Measurements from ENCODE around the gene CCL18.
"Not testable (repeated sequence)": the region's sequence is repeated elsewhere in the genome, so short reads cannot be mapped to it uniquely, and the experiment has no call there.

The CCL18 gene

GRCh38 chr17:36071751-36072150 lies 7.7 kb downstream of the CCL18 start:
- no peak for DNase-seq (ENCODE audit: low spot score)

GRCh38 chr17:36072431-36073121 lies 8.5 kb downstream of the CCL18 start:
- peak; percentile 29 for DNase-seq (ENCODE audit: low spot score)

DNA sequence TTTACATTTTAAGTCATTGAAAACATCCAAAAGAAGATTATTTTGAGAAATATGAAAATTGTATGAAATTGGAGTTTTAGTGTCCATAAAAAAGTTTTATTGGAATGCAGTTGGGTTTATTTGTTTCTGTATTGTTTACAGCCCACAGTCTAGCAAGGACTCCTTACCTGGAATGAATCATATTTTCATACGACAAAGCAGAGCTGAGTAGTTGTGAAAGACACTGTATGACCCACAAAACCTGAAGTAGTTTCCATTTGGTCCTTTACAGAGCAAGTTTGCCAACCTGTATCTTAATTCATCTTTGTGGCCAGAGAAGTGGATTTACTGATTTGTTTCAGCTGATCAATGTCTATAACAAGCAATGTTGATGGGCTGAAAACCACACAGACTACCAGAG lies 10.3 kb downstream of the CCL18 start:
- DNase-seq (ENCODE audit: low spot score), result no peak

DNA sequence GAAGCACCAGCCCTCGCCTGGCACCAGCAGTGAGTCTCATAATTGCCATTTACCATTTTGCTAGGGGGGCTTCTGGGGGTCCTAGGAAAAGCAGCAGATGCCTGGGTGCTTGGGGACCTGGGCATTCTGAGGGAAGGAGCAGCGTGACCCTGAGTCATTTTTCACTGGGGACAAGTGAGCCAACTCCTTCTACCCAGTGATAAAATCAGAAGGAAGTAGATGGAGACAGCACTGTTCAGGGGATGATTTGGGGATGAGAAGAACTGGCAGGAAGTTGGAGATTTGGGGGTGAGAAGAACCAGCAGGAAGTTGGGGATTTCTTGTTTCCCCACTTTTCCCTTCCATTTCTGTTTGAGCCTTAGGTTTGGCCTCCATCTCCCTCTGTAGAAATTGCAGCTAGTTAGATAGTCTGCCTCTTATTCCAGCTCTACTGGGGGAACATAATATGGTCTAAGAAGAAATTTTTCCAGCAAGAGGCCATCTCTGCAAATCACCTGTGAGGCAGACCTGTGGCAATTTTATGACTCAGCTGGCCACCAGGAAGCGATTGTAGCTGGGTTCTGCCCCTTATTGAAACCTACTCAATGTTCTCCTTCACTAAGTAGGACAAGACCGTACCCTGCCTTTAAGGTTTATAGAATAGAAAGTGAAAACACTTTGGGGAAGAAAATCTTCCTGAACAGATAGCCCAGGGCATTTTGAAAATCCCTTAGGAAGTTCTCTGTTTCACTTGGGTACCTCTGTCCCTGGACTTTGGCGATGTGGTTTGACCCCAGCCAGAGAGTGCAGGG lies 17.8 kb downstream of the CCL18 start:
- DNase-seq (ENCODE audit: low spot score), result not testable (repeated sequence)

DNA sequence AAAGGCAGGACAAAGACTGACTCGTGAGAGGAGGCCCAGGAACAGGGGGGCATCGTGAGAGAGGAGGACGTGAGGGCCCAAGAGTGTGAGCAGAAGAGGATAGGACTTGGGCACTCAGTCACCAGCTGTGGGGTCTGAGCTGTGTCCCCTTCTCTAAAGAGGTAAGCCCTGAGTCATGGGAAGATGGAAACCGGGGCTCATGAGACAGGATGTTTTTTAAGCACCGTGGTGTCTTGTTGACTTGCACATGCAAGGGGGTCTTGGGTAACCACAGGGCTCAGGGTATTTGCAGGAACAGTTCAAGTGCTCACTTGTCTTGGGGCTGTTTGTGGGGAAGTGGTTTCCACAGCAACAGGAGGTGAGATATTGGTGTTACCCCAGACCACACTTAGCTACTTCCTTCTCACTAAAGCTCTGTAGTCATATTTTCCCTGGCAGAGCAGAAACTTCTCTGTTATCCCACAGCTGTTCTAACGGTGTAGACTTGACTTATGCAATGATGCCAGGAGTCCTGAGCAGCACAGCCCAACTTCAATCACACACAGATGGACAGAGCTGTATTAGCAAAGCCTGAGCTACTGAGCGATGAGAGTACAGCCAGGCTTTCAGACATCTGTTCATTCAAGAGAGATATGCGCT lies 18.5 kb downstream of the CCL18 start:
- not testable (repeated sequence) for DNase-seq (ENCODE audit: low spot score)

GRCh38 chr17:36083691-36084090 lies 19.6 kb downstream of the CCL18 start:
- DNase-seq (ENCODE audit: low spot score), result not testable (repeated sequence)

GRCh38 chr17:36085765-36086164 lies 21.7 kb downstream of the CCL18 start:
- no peak for DNase-seq (ENCODE audit: low spot score)

DNA sequence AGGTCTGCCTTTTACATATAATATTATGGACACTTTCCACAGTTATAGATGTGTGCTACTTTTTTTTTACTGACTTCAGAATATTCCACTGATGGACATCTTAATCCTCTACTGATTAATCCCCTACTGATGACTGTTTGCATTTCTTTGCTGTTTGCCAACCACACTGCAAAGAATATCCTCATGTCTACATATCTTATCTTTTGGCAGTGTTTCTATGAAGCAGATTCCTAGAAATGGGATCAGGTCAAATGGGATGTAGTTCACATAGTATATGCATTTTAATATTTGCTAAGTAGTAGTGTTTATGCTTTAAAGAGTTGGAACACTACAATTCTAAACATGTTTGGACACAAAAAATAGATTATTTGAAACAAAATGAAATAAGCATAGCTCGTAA lies 22.7 kb downstream of the CCL18 start:
- DNase-seq (ENCODE audit: low spot score), result no peak

DNA sequence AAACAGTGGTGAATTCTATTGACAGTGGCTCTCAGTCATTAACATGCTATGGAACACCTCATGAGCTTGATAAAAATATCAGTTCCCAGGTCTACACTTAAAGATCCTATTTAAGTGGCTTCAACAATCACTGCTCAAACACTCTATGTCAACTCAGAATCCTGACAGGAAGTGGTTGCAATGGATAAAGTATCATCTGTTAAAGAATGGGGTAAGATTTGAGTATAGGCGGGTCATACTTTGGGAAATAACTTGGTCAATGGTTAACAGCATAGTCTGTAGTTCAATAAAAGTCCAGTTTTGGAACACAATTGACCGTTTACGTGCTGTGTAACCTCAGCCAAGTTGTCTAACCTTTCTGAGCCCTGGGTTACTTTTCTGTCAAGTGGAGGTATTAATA lies 23.4 kb downstream of the CCL18 start:
- not testable (repeated sequence) for DNase-seq (ENCODE audit: low spot score)

DNA sequence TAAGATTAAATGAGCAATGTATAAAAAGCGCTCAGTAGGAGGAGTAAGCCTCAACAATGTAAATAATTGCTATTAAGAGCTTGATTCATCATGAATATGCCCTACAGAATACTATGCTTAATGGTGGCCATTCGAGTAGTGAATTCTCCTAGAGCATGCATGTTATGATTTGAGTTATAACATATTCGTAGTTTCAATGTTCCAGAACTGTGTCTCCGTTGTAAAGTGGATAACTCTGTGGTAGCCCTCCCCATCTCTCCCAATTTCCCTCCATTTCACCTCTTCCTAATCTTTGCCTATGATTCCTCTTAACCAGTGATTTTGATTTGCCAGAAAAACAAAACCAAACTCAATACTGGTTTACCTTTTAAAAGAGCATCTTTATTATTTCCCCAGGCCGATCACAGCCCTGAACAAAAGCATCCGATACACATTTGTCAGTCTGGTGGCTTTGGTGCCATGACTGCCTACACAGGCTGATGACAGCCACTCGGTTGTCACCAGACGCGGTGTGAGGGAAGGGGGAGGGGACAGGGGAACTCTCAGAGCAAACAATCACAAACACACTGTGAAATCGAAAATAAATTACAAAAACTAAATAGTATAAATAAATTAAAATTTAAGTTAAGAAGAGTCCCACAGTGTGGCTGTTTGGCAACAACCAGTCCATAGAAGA lies 24.0 kb downstream of the CCL18 start:
- DNase-seq (ENCODE audit: low spot score), result not testable (repeated sequence)

- no peak for DNase-seq (ENCODE audit: low spot score)
These were observed 24.7 kb downstream of the CCL18 start for GRCh38 chr17:36088670-36089338.

GRCh38 chr17:36089339-36089865 lies 25.3 kb downstream of the CCL18 start:
- no peak for DNase-seq (ENCODE audit: low spot score)

DNA sequence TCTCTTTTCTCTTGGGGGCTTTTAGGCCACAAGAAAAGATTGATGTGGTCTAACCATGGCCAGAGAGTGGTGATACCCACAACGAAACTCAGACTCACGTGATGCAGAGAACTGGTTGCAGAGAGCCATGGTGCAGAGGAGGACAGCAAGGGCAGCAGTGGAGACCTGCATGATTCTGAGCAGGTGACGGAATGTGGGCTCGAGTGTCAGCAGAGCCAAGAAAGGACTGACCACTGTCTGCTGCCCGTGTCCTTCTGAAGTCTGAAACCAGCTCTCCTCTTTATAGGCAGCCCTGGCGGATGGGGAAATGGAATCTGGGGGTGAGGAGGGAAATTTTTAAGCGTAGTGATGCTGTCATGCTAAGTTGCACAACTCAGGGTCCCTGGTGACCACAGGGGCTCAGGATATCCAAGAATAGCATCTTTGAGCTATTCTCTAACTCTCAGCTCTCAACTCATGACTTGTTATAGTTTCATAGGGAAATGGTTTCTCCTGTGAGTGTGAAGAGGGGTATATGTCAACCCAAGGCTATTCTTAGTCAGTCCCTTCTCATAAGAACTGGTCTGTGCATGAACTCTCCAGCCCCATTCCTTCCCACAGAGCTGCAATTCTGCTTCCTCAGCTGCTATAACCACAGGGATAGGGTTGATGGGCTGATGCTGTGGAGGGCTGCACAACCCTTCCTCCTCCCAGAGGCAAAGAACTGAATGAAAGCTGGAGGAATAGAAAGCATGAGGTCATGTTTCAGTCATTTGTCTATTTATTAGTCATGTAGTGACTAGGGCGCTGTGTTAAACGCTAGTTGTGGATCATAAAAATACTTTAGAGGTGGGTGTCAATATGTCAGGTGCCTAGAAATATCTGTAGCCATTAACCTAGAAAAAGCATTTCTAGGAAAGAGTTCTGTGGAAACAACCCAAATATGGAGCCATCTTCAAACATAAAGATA lies 26.1 kb downstream of the CCL18 start, which contains the start of gene CCL3:
Gene CCL3 (minus strand): TSS at position 256 of the 949 bp plus-strand sequence. CDS start 85 bp downstream, at position 171.
- no peak for DNase-seq (ENCODE audit: low spot score)

DNA sequence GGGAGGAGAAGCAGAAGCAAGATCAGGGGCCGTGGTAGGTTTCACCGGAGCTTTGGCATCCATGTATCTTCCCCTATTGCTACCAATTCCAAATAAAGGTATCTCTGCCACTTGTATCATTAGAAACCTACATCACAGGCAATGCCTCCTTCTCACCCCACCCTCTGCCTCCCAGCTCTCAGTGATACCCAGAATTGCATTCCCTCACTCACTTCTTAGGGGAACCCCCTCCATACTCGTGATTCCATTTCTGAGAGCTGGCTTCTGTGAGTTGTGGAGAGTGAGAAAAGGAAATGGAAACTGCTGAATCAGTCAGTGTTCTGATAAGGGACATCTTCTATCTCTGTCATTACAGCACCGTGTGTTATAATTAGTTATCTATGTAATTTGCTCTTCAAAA lies 28.2 kb downstream of the CCL18 start:
- no peak for DNase-seq (ENCODE audit: low spot score)

GRCh38 chr17:36092715-36093114 lies 28.6 kb downstream of the CCL18 start:
- not testable (repeated sequence) for DNase-seq (ENCODE audit: low spot score)

- no peak for DNase-seq (ENCODE audit: low spot score)
These were observed 30.2 kb downstream of the CCL18 start for GRCh38 chr17:36094232-36094631.

- DNase-seq (ENCODE audit: low spot score), result no peak
These were observed 30.7 kb downstream of the CCL18 start for GRCh38 chr17:36094746-36095145.

DNA sequence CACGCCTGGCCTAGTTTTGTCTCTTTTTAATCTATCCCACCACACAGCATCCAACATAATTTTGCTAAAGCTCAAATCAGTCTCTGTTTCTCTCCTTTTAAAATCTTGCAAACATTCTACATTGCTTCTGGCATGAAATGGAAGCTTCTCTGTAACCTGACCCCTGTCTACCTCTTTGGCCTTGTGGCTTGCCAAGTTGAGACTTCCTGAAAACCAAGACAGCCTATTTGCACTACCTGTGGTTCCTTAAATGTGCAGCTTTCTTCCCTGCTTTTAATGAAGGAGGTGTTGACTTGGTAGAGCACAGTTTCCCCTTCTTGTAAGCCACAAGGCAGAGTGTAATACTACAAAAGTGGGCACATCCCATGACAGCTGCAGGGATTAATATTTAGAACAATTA lies 31.9 kb downstream of the CCL18 start:
- DNase-seq (ENCODE audit: low spot score), result no peak

- not testable (repeated sequence) for DNase-seq (ENCODE audit: low spot score)
These were observed 34.9 kb downstream of the CCL18 start for GRCh38 chr17:36099004-36099403.

DNA sequence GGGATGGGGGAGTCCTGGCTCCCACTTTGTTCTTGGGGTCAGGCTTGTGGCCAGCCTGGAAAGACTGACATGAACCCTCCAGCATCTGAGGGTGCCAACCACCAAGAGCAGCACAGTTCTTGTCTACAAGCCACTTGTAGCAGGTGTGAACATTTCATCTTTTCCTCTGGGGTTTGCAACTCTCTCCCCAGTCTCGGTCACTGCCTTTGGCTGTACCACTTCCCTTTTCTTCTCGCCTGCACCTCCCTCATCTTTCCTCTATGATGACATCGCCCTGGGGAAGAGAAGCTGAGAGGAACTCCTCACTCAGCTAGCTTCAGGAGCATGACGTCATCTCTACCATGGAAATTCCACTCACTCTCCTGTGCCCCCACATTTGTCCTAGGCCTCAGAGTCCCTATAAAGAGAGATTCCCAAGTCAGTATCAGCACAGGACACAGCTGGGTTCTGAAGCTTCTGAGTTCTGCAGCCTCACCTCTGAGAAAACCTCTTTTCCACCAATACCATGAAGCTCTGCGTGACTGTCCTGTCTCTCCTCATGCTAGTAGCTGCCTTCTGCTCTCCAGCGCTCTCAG lies 39.4 kb downstream of the CCL18 start, which contains the start of gene CCL4:
Gene CCL4 (plus strand): TSS at position 427 of the 575 bp plus-strand sequence. CDS start 79 bp downstream, at position 506.
- DNase-seq (ENCODE audit: low spot score), result not testable (repeated sequence)
